Stimulated activated CD4-positive, alpha-beta T cell treated with anti-CD3 and anti-CD28 coated beads, Interleukin-2, amount 100 ng/mL, for 24 hours (primary cell): ENCODE data around the gene LAMA5.

ENCODE experiments used
- DNase-seq, 2 donors: peaks; one replicate each; pipeline ENCODE4 v3.0.0-alpha.2; 2020

LAMA5 gene

DNA sequence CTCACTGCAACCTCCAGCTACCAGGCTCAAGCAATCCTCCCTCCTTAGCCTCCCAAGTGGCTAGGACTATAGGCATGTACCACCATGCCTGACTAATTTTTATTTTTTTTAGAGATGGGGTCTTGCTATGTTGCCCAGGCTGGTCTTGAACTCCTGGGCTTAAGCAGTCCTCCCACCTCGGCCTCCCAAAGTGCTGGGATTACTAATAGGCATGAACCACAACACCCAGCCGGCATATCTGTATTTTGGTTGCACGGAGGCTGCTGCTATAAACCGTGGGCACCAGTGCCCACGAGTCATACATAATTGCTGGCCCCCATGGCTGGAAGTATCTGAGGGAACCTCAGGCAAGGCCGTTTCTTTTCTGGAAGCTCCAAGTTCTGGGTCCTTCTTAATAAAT, 82.7 kb downstream of the LAMA5 start:
- no peak for DNase-seq

DNA sequence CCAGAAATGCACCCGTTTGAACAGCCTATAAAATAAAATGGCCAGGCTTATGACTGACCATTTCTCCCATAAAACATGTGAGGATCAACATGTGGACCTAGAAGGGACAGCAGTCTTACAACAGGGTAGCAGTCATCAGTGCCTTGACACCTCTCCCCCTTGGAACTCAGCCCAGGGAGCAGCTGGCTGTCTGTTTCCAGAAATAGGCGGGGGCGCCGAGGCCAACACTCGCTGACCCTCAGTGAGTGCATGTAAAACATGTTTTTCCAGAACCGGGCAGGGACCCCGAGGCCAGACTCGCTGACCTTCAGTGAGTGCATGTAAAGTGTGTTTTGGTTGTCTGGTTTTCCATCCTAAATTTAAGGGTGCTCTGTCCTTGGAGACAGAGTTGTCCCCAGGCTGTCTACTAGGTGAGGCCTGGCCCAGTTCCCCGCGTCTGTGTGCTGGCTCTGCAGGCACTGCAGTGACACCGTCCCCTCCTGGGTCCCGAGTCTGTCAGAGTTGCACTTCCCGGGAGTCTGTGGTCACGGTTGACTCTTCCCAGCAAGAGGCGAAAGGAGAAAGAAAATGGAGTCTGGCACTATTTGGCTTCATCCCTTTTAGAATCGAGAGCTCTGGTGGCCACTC, 84.1 kb downstream of the LAMA5 start:
- DNase-seq, result no peak

DNA sequence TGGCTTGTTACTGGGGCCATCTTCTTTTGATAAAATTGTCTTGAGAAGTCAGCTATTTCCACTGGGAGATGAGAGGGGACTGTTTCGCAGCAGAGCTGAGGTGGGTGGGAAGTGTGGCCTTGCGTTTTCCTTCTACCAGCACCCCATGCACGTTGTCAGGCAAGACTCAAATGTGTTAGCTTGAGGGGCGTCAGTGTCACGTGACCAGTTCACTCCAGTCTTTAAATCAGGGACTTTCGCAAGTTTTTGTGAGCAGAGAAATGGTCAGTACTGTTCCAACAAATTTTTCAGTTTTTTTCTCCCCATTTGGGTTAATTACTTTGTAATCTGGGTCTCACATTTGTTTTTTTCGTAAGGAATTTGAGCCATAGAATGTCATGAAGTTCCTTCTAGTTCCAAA, 85.0 kb downstream of the LAMA5 start:
- no peak for DNase-seq

DNA sequence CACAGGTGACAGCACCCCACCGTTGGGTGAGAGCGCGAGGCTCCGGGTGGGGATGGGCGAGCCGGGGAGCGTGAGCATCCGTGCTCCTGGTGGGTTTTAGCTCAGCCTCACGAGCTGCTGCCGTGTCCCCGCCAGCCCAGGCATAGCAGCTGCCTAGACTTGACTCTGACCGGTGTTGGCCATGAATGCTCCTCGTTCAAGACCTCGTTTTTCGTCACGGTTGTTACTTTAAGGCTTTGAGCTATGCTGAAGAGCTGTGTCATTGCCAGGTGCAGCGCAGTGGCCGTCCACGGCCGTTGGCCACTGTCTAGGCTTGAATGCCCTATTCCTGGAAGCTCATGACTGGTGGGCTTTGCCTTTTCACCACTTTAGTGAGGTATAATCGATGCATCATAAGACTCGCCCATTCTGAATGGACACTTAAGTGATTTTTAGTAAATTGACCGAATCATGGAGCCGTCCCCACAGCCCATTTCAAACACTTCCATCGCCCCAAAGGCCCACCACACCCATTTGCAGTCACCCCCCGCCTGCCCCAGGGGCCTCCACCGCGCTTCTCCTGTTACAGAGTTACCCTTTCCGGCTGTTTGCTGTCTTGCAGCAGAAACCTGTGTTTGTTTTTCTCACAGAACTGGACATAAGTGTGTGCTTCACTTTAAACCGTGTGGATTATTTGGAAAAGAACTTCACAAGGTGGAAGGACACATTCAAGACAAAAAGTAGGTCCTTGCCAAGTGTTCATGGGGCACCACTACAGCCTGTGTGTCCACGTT, 85.8 kb downstream of the LAMA5 start:
- DNase-seq, result no peak

DNA sequence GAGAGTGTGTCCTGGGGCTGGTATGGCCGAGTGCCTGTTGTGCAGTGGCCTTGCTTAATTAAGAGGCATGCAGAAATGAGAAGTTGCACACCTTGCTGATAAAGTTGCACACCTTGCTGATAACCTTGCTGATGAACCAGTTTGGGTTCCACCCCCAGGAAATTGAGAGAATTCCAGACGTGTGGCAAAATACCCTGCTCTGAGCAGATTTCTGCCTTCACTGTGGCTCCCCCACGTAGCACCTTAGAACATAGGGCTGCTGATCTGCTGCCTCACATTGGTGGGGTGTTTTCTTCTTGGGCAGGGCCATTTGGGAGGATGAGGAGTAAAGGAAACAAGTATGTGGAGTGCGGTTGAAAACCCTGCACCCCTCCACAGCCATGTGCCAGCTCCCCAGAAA, 86.8 kb downstream of the LAMA5 start:
- DNase-seq, result no peak

DNA sequence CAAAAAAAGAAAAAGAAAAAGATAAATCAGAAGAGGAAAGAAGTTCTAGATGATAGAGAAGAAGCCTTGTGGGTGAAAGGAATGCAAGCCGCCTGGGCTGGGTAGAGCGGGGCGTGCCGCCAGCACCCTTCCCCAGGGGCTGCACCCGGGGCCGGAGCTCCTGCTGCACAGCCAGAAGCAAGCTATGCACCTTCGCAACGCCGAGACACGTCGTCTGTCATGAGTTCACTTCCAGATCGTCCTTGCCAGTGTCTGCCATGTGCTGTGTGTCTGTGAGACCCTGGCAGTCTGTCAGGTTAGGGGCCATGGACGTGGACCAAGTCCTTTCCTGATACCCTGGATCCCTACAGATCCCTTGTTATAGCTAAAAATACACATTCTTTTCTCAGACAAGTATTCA, 89.9 kb downstream of the LAMA5 start:
- no peak for DNase-seq

DNA sequence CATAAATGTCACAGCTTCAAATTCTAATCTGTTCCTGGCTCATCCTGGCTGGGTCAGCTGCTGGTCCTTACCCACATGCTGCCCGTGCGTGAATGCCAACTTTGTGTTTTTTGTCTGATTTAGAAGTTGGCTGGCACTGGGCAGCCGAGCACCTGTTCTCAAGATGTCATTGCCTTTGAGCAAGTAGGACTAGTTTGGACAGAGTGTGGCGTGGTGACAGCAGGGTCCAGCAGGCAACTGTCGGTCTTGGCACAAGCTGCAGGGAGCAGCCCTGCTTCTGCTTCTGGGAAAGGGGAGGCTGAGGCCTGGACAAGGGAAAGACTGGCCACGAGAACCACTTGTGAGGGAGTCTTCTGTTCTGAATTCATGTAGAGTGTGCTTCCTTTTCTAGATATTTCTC, 90.7 kb downstream of the LAMA5 start:
- DNase-seq, result no peak

DNA sequence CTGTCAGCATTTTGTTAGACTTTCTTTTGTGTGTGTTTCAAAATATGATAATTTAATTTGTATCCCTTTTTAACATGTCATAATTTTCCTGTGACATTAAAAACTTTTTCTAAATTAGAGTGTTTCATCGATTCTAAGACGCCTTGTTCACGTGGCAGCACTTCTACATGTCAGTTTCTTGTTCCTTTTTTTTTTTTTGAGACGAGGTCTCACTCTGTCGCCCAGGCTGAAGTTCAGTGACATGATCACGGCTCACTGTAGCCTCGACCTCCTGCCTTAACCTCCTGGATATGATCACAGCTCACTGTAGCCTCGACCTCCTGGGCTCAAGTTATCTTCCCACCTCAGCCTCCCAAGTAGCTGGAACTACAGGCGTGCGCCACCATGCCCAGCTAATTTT, 91.9 kb downstream of the LAMA5 start:
- no peak for DNase-seq

DNA sequence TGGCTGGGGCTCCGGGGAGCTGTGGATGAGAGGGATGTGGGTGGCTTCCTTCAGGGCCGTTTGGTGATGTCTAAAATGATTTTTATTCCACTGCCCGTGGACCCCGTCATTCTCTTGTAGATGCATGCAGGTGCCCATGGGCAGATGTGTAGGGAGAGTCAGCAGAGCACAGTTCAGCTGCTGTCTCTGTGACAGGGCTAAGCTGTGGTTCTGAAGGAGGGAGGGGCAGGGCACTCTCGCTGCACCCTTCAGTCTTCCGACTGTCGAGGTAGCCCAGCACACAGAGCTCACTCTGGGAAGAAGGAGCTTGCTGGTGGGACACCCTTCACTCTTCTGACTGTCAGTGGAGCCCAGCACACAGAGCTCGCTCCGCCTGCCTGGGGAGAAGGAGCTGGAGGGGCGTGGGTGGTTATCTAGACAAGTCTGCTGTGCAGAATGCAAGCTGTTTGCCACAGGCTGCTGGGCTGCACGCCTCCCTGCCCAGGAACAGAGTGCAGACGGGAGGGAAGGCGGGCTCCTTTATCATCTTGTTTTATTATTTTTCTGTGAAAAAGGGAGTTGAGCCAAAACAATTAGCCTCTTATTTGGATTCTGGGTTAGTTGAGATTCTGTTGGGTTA, 92.7 kb downstream of the LAMA5 start:
- DNase-seq, result no peak

DNA sequence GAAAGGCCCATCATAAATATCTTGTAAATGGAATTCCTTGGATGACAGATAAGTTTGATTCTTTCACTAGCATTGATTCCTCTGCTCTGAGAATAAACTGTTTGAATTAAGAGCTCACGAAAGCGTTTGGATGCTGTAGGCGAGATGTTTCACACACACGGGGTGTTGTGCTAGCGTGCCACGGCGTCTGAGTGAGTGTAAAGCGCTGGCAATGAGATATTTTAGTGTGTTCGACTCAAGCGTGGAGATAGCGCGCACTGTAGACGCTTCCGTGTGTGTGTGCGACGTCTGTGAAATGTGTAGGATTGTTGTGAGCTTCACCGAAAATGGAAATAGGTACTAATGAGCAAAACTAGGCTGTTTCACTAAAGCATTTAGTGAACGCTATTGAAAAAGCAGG, 93.7 kb downstream of the LAMA5 start:
- no peak for DNase-seq

DNA sequence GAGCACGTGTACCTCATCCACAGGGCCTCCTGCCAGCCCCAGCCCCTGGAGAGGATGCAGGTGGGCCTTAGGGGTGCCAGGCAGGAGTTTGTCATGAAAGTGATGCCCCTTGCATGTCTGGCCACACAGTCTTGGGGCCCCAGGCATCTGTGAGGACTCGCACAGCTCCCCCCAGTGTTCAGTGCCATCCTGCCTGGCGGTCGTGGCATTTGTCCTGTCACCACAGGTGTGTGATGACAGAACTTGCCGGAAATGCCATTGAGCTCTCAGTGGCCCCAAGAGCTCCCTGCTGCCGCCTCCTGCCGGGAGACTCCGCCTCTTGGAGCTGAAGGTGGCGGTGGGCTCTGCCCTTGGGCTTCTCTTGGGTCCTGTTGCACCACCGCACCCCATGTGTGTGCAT, 94.9 kb downstream of the LAMA5 start:
- DNase-seq, result no peak

DNA sequence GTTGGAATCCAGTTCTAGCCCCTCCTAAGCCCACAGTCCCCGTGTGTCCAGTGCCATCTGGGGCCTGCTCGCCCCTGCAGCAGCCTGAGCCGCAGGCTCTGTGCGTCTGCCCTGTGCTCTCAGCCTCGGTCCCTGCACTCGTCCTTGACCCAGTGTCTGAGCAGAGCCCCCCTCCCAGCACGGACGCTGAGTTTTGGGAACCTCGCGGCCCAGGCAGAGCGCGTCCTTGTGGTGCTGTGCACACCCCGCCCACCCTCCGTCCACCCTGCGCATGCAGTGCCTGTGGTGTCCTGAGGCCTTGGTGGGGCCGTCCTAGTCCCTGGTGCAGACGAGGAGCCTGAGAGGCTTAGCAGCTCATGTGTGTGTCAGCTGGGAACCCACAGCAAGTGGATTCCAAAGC, 97.2 kb downstream of the LAMA5 start:
- no peak for DNase-seq

DNA sequence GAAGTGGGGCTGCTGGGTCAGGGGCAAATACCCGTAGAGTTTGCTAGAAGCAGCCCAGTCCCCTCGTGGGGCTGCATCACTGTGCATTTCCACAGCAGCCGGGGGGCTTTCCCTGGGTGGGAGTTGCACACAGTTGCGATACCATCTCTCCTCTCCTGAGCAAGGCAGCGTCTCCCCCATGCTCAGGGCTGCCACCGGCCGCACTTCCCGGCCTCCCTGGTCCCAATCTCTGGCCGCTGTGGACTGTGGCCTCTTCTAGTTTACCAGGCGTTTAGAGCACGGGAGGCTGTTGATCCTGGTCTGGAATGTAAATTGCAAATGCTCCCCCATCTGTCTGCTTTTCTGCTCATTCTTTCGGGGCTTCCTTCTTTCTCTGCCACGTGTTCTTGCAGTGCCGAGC, 97.7 kb downstream of the LAMA5 start:
- DNase-seq, result no peak

DNA sequence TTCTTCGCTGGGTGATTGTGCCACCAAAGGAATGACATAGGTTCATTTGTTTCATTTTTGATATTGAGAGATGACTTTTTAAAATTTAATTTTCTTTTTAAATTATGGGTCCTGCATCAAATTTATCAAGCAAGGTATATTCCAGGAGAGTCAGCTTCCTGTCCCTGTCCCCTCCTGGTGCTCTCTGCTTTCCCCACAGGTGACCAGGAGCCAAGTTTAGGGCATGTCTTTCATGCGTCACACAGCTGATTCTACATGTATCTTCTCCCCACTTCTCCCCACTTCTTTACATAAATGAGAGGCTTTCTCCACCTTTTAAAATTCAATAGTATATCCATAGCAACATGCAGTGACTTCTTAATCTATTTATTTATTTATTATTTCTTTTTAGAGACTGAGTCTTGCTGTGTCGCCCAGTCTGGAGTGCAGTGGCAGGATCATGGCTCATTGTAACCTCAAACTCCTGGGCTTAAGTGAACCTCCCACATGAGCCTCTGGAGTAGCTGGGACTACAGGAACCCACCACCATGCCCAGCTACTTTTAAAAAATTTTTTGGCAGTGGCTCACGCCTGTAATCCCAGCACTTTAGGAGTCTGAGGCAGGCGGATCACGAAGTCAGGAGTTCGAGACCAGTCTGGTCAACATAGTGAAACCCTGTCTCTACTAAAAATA, 98.7 kb downstream of the LAMA5 start:
- DNase-seq, result no peak

DNA sequence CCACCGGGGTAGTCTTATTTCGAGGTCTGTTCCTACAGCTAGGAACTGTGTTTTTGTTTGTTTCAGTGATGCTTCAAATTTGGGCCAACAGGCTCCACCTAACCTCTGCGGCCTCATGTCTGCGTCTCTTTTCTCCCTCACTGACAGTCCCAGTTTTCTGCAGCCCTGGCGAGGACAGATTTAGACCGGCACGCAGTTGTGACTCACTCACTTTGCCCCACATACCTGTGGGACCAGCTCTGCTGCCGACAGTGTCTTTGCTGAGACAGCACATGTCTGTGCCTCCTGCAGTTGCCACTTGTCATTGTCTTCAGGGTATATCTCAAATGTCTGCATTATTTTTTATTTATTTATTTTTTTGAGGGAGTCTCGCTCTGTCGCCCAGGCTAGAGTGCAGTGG, 99.6 kb downstream of the LAMA5 start:
- DNase-seq, result no peak

DNA sequence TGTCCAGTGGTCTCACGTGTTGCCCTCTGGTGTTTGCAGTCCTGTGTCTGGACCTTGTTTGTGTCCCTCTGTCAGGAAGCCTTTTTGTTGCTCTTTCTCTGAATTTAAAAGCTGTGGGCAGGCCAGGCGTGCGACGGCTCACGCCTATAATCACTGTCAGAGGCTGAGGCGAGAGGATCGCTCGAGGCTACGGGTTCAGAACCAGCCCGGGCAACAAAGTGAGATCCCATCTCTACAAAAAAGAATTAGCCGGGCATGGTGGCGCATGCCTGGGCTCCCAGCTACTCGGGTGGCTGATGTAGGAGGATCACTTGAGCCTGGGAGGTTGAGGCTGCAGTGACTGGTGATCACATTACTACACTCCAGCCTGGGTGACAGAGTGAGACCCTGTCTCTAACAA, 100.3 kb downstream of the LAMA5 start:
- DNase-seq, result no peak

DNA sequence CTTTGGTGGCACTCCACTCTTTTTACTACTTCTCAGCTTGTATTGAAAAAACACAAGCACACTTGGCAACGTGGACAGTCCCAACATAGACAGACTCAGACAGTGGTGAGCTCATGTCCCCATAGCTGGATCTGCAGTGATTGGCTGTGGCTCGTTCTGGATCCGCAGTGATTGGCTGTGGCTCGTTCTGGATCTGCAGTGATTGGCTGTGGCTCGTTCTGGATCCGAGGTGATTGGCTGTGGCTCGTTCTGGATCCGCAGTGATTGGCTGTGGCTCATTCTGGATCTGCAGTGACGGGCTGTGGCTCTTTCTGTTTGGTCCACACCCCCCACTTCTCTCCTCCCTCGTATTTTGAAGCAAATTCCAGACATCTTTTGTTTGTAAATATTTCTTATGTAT, 100.8 kb downstream of the LAMA5 start:
- DNase-seq, result no peak

DNA sequence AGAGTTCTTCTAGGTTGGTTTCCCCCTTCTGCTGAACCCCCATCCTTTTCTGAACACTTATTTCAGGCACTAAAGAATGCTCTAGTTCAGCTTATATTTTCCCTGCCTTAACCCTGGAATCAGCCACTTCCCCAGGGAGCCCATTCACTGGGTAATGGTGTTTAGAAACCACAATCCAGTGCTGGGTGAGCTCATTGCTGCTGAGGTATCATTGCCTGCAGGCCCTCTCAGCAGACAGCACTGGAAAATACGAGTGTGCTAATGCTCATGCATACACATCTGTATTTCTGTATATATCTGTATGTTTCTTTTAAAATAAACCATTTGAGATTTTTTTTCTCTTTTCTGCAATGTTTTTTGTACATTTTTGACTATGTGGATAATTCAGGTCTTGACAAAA, 101.7 kb downstream of the LAMA5 start:
- no peak for DNase-seq

DNA sequence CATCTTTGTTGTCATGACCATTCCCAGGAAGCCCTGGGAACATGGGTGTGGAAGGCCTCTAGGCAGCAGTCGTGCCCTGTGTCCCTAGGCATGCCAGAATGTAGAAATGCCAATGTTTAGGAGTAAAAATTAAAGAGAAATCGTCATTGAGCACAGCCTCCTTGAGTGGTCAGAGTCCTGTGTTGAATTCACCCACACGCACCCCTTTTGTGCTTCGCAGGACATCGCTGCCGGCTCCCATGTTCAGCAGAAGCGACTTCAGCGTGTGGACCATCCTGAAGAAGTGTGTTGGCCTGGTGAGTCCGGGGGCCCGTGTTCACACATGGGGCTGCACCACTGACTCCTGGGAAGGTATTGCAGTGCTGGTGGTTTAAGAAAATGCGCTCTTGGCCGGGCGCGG, 103.7 kb downstream of the LAMA5 start:
- DNase-seq, result no peak

DNA sequence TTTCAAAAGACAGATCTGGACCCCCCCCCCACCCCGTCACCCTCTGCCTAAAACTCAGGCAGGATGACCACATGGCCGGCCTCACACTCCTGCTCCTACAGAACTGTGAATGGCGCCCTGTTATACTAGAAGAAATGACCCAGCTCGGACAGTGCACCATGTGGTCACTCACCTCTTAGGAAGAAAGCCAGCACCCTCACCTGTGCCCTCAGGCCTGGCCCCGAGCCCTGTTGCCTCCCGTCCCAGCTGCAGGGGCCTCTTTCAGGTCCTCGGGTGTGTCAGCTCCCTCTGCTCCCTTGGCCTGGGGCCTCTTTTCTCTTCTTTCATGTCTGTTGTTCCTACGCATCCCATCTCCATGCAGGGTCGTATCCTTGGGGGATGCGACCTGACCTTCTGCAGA, 105.0 kb downstream of the LAMA5 start:
- DNase-seq, result no peak

DNA sequence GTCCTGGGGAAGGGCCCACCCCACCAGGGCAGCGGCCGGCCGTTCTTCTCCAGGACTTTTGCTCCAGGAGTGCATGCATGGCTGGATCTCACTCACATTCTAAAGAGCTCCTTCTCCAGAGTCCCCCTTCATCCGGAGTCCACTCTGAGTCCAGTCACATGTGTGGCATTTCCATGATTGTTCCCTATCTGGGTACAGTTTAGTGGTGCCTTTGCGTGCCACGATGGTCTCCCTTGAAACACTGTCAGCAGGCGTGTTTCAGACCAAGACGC, 107.9 kb downstream of the LAMA5 start:
- no peak for DNase-seq
